DMS153 treated with DMSO at 0.1 percent for 48 hours (cell line): ENCODE measurements around the gene MTMR12.
"Not testable (repeated sequence)": the region's sequence is repeated elsewhere in the genome, so short reads cannot be mapped to it uniquely, and the experiment has no call there.

ENCODE experiments used
- DNase-seq: peaks from one replicate; lab custom pipeline; 2025; ENCODE audit not compliant: unreplicated experiment; lab: John Stamatoyannopoulos, UW

Gene MTMR12

DNA sequence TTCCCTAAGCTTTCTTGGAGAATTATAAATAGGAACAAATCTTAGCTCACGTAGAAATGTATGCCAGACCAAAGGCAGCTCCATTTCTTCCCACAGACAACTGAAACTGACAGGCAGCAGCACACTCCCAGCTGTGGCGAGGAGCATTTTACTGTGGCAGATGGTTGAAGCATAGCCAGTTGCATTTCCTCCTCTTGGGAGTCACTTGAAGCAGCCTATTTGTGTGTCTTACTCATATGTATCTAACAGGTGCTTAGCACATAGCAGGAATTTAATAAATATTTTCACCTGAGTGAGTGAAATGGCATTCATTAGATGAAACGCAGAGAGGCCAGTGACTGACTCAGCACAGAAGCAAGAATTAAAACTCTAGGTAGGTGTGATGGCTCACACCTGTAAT, 12.3 kb upstream of the MTMR12 start:
- DNase-seq, result no peak

DNA sequence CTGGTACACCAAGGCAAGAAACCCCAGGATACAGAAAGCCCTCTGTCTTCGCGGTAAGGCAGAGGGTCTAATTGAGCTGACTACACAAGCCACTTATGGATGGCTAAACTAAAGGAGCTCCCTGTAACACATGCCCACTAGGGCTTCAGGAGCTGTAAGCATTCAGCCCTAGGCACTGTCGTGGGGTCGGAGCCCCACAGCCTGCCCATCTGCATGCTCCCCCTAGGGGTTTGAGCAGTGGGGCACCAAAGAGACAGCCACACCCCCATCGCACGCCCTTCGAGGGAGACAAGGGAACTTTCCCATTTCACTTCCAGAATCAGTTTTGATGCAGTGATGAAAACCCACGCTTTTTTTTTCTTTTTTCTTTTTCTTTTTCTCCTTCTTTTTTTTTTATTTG, 11.0 kb upstream of the MTMR12 start:
- no peak for DNase-seq

DNA sequence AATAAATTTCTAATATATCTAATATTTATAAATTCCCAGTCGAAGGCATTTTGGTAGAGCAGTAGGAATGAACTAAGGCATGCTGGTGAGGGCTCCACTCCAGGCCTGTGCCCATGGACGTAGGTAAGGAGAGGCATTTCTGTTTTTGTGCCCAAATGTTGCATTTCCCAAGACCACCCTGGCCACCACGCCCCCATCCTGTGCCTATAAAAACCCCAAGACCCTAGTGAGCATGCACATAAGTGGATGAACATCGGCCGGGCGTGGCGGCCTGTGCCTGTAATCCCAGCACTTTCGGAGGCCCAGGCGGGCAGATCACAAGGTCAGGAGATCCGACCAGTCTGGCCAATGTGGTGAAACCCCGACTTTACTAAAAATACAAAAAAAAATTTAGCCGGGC, 10.1 kb upstream of the MTMR12 start:
- DNase-seq, result no peak

GRCh38 chr5:32321787-32322186, 9.0 kb upstream of the MTMR12 start:
- DNase-seq, result not testable (repeated sequence)

DNA sequence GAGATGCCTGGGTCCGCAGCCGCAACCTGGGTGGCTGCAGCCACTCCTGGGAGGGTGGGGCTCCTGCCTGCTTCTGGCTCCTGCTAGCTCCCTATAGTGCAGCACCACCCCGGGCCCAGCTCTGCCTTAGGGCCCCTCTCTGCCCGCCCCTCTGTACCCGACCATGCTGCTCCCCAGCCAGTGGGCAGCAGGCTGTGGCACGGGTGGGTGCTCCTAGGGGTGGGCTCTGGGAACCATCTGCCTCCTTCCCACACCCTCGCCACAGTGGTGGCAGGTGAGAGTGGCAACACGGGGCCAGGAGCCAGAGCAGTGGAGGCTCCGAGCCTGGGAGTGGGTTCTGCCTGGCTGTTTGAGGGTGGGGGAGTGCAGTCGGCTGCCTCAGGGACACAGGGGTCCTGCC, 7.8 kb upstream of the MTMR12 start:
- DNase-seq, result no peak

GRCh38 chr5:32319926-32320543, 7.3 kb upstream of the MTMR12 start:
- no peak for DNase-seq

- no peak for DNase-seq
These were observed 6.7 kb upstream of the MTMR12 start for GRCh38 chr5:32319392-32319791.

GRCh38 chr5:32317041-32317440, 4.3 kb upstream of the MTMR12 start:
- no peak for DNase-seq

DNA sequence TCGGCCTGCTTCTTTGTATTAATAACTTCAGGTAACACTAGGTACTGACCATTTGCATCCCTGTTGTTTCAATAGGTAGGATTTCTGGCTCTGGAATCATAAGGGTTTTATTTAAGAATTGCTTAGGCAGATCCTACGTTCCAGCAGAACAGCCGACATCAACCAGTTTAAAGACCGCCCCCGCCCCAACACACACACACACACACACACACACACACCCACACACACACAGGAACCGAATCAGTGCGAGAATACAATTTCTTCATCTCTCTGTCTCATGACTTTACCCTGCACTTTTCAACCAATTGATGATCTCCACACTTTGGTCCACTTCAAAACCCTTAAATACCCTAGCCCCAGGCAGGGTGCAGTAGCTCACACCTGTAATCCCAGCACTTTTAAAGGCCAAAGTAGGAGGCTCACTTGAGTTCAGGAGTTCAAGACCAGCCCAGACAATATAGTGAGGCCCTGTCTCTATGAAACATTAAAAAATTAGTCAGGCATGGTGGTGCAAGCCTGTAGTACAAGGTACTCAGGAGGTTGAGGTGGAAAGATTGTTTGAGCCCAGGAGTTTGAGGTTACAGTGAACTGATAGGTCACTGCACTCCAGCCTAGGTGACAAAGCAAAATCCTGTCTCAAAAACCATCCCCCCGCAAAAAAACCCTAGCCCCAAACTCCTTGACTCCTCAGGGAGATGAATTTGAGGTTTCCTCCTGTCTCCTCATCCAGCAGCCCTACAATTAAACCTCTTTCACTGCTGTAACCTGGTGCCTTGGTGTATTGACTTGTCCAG, 2.7 kb upstream of the MTMR12 start:
- DNase-seq, result no peak

DNA sequence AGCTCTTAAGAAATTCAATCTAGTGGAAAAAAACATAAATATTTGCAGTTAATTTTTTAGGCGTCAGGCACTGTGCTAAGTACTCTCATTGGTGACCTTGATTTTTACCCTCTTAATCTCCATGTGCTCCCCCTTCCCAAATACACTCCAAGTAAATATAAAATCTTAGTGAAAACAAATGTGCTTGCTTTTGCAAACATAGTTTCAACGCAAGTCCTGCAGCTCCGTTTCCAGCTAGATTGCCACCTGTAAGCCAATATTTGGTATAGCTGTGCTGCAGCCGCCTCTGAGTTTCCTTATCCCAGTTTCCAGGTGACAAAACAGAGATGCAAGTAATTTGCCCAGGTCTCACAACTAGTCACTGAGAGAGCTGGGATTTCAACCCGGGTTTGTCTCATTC, 1.9 kb upstream of the MTMR12 start:
- DNase-seq, result no peak

DNA sequence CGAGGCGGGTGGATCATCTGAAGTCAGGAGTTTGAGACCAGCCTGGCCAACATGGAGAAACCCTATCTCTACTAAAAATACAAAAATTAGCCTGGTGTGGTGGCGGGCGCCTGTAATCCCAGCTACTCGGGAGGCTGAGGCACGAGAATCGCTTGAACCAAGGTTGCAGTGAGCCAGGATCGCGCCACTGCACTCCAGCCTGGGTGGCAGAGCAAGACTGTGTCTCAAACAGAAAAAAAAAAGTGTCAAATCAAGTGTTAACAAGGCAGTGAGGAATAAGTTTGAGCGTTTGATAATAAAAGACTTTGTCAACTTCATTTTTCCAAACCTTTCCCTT, 1.4 kb upstream of the MTMR12 start:
- DNase-seq, result not testable (repeated sequence)

DNA sequence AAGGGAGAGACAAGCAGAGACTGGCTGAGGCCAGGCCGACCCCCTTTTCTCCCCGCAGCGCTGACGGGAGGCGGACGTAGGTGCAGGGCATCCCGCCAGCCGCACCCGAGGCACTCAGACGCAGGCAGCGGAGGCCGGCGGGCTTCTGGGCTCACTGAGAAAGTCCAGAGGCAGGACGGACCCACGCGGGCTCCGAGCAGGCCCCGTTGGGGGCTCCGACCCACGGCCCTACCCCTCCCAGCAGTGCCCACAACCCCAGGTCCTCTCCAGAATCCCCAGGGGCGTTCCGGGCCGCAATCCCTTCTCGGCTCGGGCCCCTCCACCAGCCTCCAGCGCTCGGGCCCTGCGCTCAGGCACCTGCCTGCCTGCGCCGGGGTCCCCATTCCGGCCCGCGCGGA, 543 bp downstream of the MTMR12 start:
- DNase-seq, result no peak

- DNase-seq, result no peak
These were observed 1.1 kb downstream of the MTMR12 start for GRCh38 chr5:32311404-32312196.

DNA sequence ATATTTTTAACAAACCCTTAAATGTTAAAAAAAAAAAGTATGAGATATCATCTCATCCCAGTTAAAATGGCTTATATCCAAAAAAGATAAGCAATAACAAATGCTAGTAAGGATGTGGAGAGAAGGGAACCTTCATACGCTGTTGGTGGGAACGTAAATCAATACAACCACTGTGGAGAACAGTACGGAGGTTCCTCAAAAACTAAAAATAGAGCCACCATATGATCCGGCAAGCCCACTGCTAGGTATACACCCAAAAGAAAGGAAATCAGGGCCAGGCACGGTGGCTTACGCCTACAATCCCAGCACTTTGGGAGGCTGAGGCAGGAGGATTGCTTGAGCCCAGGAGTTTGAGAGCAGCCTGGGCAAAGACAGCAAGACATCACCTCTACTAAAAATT, 3.0 kb downstream of the MTMR12 start:
- no peak for DNase-seq

- no peak for DNase-seq
These were observed 3.8 kb downstream of the MTMR12 start for GRCh38 chr5:32308946-32309345.

GRCh38 chr5:32307769-32308194, 5.0 kb downstream of the MTMR12 start:
- no peak for DNase-seq

GRCh38 chr5:32304622-32305021, 8.1 kb downstream of the MTMR12 start:
- DNase-seq, result no peak

DNA sequence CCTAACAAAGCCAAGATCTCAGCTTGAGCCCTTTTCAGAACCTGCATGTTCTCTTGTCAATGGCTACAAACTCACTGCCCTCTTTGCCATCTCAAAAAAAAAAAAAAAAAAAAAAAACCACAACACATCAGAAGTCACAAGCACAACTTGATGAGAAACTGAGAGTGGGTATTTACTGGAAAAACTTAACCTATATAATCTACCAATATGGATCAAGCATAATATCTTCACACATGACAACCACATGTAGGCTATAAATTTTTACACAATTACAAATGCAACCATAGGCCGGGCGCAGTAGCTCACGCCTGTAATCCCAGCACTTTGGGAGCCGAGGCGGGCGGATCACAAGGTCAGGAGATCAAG, 9.0 kb downstream of the MTMR12 start:
- no peak for DNase-seq

GRCh38 chr5:32302835-32303754, 9.6 kb downstream of the MTMR12 start:
- no peak for DNase-seq

DNA sequence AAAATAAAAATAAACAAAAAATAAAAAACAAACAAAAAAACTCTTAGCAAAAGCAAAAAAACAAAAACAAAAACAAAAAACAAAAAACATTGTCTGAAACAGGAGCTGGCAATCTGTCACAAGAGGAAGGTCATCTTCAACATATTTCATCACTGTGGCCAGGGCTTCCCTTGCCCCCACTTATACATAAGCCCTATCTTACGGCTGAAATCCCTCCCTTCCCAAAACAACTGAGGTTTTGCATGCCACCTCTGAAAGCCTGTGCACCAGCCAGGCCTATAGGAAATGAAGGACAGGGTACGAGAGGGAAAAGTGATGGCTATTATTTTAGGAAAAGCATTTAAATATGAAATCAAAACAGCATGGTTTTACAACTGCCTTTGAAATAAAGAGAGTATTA, 10.8 kb downstream of the MTMR12 start:
- DNase-seq, result no peak

DNA sequence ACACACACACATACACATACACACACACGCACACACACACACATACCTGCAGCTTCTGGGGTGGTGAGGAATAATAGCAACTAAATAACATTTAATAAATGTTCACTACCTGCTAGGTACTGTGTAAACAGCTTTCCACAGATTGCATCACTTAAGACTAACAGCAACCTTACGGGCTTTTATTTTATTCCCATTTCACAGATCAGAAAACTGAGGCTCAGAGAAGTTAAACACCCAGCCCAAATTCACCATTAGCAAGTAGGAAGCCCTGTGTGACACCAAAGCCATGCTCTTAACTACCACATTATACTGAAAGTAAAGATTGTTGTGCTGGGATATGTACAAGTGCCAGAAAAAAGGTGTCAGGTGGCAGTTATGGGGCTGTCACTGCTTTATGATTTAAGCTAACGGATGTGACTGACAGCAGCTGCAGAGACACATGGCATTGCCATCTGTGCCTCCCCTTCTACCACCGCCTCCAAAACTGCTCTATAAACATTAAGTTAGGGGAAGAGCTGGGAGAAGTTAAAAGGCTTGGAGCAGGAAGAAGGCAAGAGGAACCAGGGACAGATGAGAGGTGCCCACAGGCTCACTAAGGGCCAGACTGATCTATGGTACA, 13.6 kb downstream of the MTMR12 start:
- no peak for DNase-seq
